GM20431 (cell line): Measurements from ENCODE around the gene UPK3B.
"Not testable (repeated sequence)": the region's sequence is repeated elsewhere in the genome, so short reads cannot be mapped to it uniquely, and the experiment has no call there.

ENCODE experiments used
- in situ Hi-C: fragments of 300-500 bp; cut with MseI, MboI; formaldehyde crosslinking; loops from one replicate; pipeline ENCODE4 v1.15.0; 2020; ENCODE audit warnings: low sequenced_read_pairs; ENCODE audit not compliant: unreplicated experiment

The UPK3B gene

DNA sequence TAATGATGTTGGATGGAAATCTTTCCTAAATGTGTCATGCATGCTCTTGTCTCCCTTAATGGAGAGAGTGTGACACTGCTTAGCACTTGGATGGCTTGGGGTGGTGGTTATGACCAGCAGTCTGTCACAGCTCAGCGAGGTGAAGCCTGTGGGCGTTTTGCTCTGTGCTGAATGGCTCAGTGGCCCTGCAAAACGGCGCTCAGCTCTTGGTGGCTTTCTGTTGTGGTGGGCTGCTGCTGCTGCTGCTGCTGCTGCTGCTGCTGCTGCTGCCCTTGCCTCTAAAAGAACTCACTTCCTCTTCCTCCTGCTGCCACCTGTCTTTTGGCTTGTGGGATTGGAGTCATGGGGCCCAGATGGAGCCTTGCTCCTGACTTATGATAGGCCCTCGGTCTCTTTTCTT lies 23.7 kb upstream of the UPK3B start:
- in situ Hi-C loops, result not testable (repeated sequence)

DNA sequence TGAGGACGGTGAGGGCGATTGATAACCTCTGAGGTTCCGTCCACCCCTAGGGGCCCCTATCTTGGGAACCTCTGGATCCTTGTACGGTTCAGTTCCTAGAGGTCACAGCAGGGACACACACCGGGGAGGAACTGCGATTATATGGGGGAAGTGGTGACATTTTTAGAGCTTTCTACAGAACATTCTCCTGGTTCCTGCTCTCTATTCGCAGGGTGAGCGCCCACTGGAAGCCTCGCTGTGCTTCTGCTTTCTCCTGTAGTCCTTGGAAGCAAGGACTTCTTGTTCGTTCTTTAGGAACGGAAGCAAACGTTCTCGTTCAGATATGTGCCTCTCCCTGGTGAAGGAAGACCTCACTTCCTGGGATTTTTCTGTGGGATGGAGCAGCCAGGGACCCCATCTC lies 22.4 kb upstream of the UPK3B start:
- in situ Hi-C loops, result not testable (repeated sequence)

DNA sequence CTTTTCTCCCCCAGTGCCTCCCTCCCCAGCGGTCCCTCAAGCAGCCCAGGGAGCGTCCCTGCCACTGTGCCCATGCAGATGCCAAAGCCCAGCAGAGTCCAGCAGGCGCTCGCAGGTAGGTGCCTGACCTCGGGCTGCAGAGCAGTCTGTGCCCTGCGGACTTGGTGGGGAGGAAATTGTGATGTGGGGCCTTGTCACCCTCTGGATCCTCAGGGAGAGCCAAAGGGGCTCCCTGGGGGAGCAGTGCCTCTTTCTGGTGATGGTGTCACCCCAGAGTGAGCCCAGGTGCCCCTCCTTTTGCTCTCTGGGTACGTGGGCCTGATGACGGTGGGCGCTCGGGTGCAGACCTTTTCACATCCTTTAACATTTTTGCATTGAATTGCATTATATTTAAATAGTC lies 18.2 kb upstream of the UPK3B start:
- in situ Hi-C loops, result not testable (repeated sequence)

DNA sequence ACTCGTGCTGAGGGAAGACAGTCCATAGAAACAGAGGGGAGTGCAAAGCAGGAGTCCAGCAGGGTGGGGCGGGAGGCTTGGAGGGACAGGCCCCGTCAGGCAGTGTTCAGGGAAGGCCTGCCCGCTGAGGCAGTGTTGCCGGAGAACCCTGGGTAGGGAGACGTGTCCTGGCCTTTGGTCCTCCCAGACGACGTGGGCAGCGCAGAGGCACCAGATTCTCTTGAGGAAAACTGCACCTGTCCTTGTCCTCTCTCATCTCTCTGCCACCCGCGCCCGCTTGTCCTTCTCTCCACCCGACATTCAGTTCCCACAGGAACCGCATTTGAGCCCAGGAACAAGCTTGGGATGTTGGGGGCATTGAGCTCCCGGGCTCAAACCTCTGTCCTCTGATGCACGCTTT lies 14.6 kb upstream of the UPK3B start:
- in situ Hi-C loops, result not testable (repeated sequence)

DNA sequence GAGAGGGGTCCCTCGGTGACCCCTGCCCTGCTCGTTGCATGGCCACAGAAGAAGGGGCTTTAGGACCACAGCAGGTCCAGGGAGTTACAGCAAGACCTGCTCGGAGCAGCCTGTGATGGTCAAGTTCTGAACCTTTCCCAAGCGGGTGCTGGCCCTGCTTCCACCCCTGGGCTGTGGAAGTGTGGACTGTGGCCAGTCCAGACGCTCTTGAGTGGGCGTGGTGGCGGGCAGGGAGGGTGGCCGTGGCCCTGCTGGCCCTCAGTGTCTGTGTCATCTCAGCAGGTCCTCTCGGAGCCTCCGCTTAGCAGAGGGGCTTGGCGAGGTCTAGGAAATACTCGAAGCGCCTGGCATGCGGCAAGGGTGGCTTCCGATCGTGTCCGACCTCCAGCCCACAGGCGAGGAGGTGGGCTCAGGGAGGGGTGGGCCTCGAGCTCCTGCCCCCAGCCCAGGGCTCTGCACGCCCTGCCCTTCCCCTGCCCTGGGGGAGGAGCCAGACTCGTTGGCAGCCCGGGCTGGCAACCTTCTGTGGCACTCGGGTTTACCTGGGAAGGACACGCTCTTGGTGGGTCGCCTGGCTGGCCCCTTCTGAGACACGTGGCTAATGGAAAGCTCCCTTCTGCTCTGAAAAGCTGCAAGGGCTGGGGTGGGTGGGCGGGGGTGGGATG lies 12.3 kb upstream of the UPK3B start:
- in situ Hi-C loops, result not testable (repeated sequence)

DNA sequence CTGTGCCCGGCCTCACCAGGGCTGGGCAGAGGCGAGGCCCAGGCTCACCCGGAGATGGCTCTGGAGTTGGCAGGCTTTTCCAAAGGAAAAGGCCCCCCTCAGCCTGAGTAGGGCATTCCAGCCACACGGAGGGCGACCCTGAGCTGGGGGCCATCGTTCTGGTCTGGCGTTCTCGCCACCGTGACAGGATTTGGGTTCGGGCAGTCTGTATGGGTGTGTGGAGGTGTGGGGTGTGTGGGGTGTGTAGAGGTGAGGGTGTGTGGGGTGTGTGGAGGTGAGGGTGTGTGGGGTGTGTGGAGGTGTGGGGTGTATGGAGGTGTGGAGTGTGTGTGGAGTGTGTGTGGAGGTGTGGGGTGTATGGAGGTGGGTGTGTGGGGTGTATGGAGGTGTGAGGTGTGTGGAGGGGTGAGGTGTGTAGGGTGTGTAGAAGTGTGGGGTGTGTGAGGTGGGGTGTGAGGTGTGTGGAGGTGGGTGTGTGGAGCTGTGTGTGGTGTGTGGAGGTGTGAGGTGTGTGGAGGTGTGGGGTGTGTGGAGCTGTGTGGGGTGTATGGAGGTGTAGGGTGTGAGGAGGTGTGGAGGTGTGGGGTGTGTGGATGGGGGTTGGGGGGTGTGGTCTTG lies 11.7 kb upstream of the UPK3B start:
- in situ Hi-C loops, result not testable (repeated sequence)

DNA sequence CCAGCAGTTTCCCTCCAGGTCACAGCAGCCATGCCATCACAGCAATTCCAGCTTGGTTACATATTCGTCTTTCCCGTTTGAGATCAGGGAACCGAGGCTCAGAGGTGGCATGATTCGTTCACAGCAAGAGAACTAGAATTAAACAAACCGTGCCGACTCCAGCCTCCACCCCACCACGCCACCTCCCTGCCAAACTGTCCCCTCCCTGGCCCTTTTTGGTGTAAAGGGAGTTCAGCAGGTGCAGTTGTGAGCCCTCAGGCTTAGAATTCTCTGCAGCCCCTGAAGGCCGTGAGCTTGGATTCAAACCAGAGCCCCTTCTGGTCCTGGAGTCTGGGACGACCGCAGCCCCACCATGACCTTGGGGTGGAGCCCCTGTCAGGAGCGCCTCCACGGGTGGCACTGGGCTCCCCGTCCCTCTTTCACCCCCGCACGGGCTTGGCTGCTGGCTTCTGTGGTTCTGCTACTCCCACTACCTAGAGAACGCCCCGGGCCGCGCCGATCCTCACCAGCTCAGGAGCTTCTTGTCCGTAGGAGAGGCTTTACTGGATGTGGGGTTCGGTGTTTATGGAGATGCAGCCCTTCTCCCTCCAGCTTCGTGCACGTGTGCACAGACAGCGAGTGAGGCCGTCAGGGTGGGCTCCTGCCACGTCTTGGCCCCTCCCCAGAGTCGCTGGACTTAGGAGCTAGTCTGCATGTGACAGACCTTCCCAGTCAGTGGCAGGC lies 11.0 kb upstream of the UPK3B start:
- in situ Hi-C loops, result not testable (repeated sequence)

DNA sequence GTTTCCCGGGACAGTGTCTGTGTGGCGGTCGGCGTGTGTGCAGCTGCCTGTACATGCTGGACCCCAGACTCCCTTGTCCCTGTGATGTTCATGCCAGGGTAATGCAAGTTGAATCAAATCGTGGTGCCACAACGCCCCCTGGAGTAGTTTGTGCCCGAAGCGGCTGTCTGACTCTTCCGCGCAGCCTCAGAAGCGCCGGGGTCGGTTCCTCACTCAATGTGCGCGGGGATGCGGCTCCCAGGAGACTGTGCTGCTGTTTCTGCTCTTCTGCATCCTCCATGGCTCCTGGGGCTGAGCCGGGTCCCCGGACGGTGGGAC lies 10.5 kb upstream of the UPK3B start:
- in situ Hi-C loops, result not testable (repeated sequence)

DNA sequence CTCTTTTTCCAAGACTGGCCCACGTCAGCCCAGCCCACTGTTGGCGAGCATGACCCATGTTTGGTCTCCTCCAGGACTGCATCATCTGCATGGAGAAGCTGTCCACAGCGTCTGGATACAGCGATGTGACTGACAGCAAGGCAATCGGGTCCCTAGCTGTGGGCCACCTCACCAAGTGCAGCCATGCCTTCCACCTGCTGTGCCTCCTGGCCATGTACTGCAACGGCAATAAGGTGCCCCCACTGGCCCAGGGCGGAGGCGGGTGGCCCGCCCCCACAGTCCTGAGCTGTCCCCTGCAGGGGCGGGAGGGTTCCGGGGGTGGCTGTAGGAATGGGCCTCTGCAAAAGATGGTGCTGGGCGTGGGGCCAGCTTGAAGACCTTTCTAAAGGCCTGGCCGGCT lies 8.1 kb upstream of the UPK3B start:
- in situ Hi-C loops, result not testable (repeated sequence)

DNA sequence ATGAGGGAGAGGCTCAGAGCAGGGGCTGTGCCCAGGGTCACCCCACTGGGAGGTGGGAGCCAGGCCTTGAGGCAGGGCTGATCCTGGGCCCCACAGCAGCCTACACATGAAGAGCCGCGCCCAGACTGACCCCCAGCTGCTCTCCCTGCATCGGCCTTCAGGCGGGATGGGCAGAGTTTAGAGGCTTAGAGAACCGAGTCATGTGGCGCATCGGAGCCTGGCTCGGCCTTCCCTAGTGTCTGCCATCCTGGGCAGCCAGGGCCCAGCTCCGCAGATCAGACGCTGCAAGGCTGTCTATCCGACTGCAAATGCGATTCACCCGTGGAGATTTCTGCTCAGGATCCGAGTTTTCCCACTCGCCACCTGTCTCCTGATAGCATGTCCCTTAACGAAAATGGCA lies 7.5 kb upstream of the UPK3B start:
- in situ Hi-C loops, result not testable (repeated sequence)

DNA sequence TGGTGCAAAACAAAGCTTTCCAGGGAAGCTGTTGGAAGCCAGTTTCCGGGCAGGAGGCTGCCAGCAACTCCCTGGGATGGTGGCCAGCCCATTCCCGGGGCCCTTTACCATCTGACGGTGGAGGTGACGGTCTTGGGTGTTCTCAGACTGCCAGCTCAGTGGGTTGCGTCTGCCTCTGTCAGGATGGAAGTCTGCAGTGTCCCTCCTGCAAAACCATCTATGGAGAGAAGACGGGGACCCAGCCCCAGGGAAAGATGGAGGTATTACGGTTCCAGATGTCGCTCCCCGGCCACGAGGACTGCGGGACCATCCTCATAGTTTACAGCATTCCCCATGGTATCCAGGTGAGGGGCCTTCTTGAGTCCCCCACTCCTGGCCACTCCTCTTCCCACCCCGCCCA lies 7.1 kb upstream of the UPK3B start:
- in situ Hi-C loops, result not testable (repeated sequence)

DNA sequence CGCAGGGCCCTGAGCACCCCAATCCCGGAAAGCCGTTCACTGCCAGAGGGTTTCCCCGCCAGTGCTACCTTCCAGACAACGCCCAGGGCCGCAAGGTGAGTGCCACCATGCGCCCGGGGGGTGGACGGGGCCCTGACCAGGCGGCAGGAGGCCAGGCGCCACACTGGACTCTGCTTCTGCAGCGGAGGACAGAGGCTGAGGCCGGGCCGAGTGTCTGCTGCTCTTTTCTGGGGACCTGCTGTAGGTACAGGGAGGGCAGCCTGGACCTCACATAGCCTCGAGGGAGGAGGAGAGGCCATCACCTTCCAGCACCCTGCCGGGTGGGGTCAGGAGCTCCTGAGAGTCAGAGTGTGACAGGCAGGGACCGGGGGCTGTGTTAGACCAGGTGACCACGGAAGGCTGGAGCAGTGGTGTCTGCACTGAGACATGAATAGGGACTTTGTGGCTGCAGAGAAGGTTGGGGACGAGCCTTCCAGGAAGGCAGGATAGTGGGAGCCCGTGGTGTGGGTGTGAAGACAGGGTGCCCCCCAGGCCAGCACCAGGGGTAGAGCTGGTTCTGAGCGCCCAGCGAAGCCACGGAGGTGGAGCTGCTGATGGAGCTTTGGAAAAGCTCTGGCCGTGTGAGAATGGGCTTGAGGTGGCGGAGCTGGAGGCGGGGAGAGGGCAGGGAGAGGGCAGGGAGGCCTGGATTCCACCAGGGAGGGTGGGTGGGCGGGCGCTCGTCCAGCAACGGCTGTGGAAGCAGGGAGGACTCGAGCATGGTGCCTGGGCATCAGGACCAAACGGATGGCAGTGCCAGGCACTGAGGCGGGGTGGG lies 5.8 kb upstream of the UPK3B start:
- in situ Hi-C loops, result not testable (repeated sequence)

DNA sequence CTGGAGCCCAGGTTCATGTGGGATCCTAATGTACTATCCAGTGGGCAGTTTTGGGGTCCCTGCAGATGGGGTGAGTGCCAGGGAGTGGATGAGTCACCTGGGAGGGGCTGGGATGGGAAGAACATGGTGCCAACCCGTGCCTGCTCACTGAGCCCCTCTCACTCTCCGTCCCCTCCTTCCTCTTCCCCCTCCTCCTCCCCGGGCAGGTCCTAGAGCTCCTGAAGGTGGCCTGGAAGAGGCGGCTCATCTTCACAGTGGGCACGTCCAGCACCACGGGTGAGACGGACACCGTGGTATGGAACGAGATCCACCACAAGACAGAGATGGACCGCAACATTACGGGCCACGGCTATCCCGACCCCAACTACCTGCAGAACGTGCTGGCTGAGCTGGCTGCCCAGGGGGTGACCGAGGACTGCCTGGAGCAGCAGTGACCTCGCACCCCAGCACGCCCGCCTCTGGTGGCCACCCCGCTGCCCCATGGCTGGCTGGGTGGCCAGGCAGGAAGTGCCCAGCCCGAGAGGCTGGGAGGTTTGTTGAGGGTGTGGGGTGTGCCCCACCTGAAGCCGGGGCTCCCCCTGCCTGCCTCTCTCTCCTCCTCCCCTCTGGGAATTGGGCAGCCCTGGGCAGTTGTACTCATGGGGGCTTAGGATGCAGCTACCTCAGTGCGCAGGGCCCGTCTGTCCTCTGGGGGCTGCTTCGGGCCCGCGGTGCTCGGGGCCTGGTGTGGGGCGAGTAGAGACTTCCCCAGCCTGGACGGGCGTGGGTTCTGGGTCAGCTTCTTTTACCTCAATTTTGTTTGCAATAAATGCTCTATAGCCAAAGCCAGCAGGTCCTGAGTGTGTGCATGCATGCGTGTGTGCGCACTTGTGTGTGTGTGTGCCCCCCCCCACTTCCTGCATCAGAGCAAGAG lies 4.9 kb upstream of the UPK3B start:
- in situ Hi-C loops, result no loop called here

DNA sequence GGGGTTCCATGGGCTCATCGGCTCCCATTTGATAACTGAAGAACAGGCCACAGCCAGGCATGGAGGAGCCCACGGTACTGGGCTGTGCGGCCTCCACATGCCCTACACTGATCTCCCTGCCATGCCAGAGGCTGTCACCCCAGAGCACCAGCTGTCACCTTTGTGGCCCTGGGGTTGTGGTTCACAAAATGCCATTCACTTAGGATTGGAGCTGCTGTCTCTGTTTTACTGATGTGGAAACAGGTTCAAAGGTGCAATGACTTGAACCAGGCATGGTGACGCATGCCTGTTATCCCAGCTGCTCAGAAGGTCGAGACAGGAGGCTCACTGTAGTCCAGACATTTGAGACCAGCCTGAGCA lies 4.3 kb upstream of the UPK3B start:
- in situ Hi-C loops, result no loop called here

DNA sequence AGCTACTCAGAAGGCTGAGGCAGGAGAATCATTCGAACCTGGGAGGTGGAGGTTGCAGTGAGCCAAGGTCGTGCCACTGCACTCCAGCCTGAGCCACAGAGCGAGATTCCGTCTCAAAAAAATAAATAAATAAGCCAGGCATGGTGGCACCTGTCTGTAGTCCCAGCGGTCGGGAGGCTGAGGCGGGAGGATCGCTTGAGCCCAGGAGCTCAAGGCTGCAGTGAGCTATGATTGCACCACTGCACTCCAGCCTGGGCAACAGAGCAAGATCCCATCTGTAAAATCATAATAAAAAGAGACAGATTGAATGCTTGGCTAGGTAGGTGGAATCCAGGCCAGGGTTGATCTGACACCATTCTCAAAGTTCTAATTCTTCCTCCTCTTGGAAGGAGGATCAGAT lies 3.7 kb upstream of the UPK3B start:
- in situ Hi-C loops, result not testable (repeated sequence)

DNA sequence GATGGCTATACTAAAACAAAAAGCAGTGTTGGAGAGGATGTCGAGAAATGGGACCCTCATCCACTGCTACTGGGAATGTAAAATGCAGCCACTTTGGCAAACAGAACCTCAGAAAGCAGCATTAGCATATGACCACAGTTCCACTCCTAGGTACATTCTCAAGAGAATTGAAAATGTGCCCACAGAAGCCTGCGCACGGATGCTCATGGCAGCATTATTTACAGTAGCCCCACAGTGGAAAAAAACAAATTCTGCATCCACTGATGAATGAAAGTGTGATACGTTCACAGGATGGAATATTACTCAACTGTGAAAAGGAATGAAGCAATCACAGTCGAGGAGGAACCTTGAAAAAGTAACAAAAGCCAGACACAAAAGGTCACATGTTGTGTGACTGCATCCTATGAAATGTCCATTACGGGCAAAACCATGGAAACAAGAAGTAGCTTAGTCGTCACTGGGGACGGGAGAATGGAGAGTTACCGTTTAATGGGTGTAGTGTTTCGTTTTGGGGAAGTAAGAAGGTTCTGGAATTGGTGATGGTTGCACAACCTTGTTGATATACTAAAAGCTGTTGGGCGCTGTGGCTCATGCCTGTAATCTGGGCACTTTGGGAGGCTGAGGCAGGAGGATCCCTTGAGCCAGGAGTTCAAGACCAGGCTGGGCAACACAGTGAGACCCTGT lies 2.5 kb upstream of the UPK3B start:
- in situ Hi-C loops, result no loop called here

DNA sequence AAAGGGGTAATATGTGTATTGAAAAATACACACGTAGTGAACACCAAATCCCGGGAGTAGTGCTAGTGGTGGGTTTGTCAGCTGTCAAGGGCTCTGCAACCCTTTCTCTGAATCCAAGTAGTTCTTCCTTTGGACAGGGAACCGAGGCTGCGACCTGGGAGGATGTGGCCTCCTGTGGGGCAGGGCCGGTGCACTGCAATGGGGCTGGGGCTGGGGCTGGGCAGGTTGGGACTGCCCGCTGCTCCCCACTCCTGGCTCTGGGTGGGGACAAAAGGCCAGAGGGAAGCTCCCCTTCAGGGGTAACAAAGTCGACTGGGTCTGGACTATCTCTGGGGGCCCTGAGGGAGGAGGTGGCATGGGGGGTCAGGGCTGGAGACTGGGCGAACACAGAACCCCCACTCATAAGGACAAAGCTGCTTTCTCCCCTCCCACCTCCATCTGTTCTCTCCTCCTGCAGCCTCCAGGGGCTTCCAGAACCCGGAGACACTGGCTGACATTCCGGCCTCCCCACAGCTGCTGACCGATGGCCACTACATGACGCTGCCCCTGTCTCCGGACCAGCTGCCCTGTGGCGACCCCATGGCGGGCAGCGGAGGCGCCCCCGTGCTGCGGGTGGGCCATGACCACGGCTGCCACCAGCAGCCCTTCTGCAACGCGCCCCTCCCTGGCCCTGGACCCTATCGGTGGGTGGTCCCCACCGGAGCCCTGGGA lies 1.0 kb downstream of the UPK3B start:
- in situ Hi-C loops, result not testable (repeated sequence)

DNA sequence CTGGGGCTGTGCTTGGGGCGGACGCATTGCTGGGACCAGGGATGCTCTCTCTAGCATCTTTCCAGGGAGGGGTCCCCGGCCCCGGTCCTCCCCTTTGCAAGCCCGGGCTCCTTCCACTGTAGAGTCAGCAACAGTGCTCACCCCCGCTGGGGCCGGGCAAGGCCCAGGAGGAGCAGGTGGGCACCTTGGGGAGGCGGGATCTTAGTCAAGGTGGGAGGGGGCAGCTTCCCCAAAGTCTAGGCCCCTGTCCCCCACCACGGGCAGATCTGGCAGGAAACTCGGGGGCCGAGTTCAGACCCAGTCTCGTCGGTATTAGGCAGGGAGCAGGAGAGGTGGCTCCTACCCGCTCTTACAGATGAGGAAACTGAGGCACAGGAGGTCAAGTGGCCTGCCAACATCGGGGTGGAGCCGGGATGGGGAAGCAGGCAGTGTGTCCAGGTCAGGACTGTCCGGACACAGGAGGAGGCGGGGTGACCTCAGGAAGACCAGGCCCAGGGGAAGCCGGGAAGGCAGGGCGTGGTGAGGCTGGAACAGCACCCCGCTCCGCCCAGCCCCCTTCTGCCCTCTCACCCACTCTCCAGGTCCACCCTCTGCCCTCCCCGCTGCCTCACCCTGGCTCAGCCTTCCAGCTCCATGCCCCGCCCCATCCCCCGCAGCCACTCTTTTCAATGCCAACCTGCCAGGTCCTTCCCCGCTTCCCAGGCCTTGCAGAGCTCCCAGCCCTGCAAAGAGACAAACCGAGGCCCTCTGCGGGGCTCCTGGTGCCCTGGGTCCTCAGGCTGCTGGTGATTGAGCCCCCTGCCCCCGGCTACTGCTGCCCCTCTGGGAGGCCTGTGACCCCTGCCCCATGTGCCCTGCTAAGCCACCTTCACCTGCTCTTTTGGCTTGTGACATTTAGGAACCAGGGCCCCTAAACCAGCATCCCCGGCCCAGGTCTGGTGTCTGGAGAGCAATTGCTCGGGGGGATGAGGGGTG lies 1.8 kb downstream of the UPK3B start:
- in situ Hi-C loops, result not testable (repeated sequence)
